ENCODE data around the gene PPP6R2. TPM values are rescaled to one million over a fixed set of nuclear protein-coding genes. Genes with fewer than 3 reads are reported as not detected.
A peak's percentile ranks its signal among the peaks of the same experiment; 100 is the strongest.

Gene PPP6R2
- total and polyA plus RNA-seq, 2 of the 4 experiments (the other 2 are of a cell fraction) = 49.2 to 51.6 TPM

- WGBS, 2 experiments (ENCODE audit: extremely low coverage in 2 of 2, insufficient read length in 1 of 2) = 80% methylated on average over 10 of the region's 27 CpGs; no CpG with 5 or more reads in 1 of the 2 experiments
- in situ Hi-C loops (cut with MboI; ENCODE audit: low sequenced_read_pairs) = no loop called here
- H2AFZ ChIP-seq (replicated peaks; ENCODE audit: low read length, poor library complexity) = peak overlapping the region; percentile 8
- H3K4ac ChIP-seq (ENCODE audit: low read depth, low read length) = no peak overlapping the region
- no peak overlapping the region for H2BK5ac ChIP-seq (ENCODE audit: low read depth, low read length, poor library complexity, severe bottlenecking)
- no peak overlapping the region for H2AK5ac ChIP-seq (ENCODE audit: low read depth, low read length)
- H3K9ac ChIP-seq (ENCODE audit: low read depth, low read length) = no peak overlapping the region
- DNase-seq (no peak), ATAC-seq (ENCODE audit: low read depth) (no peak)
- BruUV-seq (replicated peaks) = no TSS peak
- ChIA-PET CTCF (interaction anchor here (1.0 kb wide), 1 partner anchor 8 kb away, joined by 4 read pairs; no protein-coding TSS in a partner anchor), POLR2A (ENCODE audit: unreplicated experiment) (no interaction called here)
- dilution Hi-C loops (cut with HindIII; ENCODE audit: low sequenced_read_pairs, unreplicated experiment) = no loop called here
- H3K56ac ChIP-seq (ENCODE audit: extremely low read depth, insufficient read depth, low read length) = no peak overlapping the region
- no peaks in the 10 kb centered on the region for H3K4me1 ChIP-seq (ENCODE audit: control insufficient read depth, insufficient read depth, low read length)
- H2BK15ac ChIP-seq (ENCODE audit: low read depth, low read length) = no peak overlapping the region
- H3K14ac ChIP-seq (replicated peaks; ENCODE audit: low read depth, low read length) = no peak overlapping the region
- no peak overlapping the region for H3K23ac ChIP-seq (ENCODE audit: low read depth, low read length)
- H3K4me2 ChIP-seq (ENCODE audit: low read depth, low read length) = no peak overlapping the region
- no peak overlapping the region for H4K8ac ChIP-seq (ENCODE audit: low read depth in 2 of 2, low read length in 2 of 2)
- no peak for TF ChIP-seq MAFK (IDR thresholded peaks at IDR 0.05; ENCODE audit: low read depth, low read length)
- TF ChIP-seq BHLHE40 (IDR thresholded peaks at IDR 0.05; ENCODE audit: low read depth, low read length) = no peak
- TF ChIP-seq NFE2L2 (IDR thresholded peaks at IDR 0.05; ENCODE audit: low read depth, low read length) = no peak
- TF ChIP-seq RAD21 (IDR thresholded peaks at IDR 0.05; ENCODE audit: low read length) = no peak
- no peak for TF ChIP-seq RFX5 (IDR thresholded peaks at IDR 0.05; ENCODE audit: low read depth, low read length)
- TF ChIP-seq MXI1 (IDR thresholded peaks at IDR 0.05; ENCODE audit: borderline replicate concordance, low read depth, low read length) = no peak
- TF ChIP-seq, protein P1, sequence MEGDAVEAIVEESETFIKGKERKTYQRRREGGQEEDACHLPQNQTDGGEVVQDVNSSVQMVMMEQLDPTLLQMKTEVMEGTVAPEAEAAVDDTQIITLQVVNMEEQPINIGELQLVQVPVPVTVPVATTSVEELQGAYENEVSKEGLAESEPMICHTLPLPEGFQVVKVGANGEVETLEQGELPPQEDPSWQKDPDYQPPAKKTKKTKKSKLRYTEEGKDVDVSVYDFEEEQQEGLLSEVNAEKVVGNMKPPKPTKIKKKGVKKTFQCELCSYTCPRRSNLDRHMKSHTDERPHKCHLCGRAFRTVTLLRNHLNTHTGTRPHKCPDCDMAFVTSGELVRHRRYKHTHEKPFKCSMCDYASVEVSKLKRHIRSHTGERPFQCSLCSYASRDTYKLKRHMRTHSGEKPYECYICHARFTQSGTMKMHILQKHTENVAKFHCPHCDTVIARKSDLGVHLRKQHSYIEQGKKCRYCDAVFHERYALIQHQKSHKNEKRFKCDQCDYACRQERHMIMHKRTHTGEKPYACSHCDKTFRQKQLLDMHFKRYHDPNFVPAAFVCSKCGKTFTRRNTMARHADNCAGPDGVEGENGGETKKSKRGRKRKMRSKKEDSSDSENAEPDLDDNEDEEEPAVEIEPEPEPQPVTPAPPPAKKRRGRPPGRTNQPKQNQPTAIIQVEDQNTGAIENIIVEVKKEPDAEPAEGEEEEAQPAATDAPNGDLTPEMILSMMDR (conservative IDR thresholded peaks at IDR 0.05; ENCODE audit: low read depth, low read length) = no peak
- no peak for TF ChIP-seq ELK1 (IDR thresholded peaks at IDR 0.05; ENCODE audit: borderline replicate concordance, low read depth, low read length)
- TF ChIP-seq CEBPB (IDR thresholded peaks at IDR 0.05; ENCODE audit: low read depth, low read length) = no peak
- TF ChIP-seq USF2 (IDR thresholded peaks at IDR 0.05; ENCODE audit: low read depth, low read length) = no peak
- TF ChIP-seq MAZ (IDR thresholded peaks at IDR 0.05; ENCODE audit: borderline replicate concordance, low read depth, low read length) = no peak
- TF ChIP-seq SMC3 (IDR thresholded peaks at IDR 0.05; ENCODE audit: low read depth, low read length) = no peak
- no peak for TF ChIP-seq POLR2A (IDR thresholded peaks at IDR 0.05; ENCODE audit: low read depth, low read length)
- TF ChIP-seq FOS (IDR thresholded peaks at IDR 0.05; ENCODE audit: low read depth, low read length) = no peak
- H2AK9ac ChIP-seq (replicated peaks; ENCODE audit: low read depth, low read length, poor library complexity) = no peak overlapping the region
- H2BK120ac ChIP-seq (ENCODE audit: low read depth, low read length) = no peak overlapping the region
- H2BK20ac ChIP-seq (ENCODE audit: low read depth, low read length) = no peak overlapping the region
- no peak overlapping the region for H3K4me3 ChIP-seq (ENCODE audit: insufficient read depth, low read depth, low read length)
- peaks cover 2% of the 10 kb centered on the region for H3K27me3 ChIP-seq (ENCODE audit: control insufficient read depth, insufficient read depth, low read length)
- no peak overlapping the region for H3K27ac ChIP-seq (ENCODE audit: insufficient read depth, low read length)
- no peaks in the 10 kb centered on the region for H4K20me1 ChIP-seq (ENCODE audit: insufficient read depth, low read length)
- no peak overlapping the region for H3K18ac ChIP-seq (ENCODE audit: low read depth, low read length)
- H3K79me1 ChIP-seq (ENCODE audit: low read depth in 1 of 2, low read length in 2 of 2) = no peaks in the 10 kb centered on the region
- no peaks in the 10 kb centered on the region for H3K9me1 ChIP-seq (ENCODE audit: insufficient read depth, low read length)
- H3K9me3 ChIP-seq (ENCODE audit: control insufficient read depth, insufficient read depth, low read length) = no peaks in the 10 kb centered on the region
- intact Hi-C loops (cut with micrococcal nuclease) = no loop called here
- no peaks in the 10 kb centered on the region for H3K36me3 ChIP-seq (ENCODE audit: control insufficient read depth, insufficient read depth, low read length)
- H4K91ac ChIP-seq (ENCODE audit: insufficient read depth, low read depth, low read length) = no peak overlapping the region
- H4K5ac ChIP-seq (ENCODE audit: low read depth, low read length) = no peak overlapping the region
These were observed 147.6 kb downstream of the PPP6R2 start for GRCh38 chr22:50490531-50491308.
